ENCODE results near the gene ARNT2. TPM values are rescaled to one million over a fixed set of nuclear protein-coding genes. Genes with fewer than 3 reads are reported as not detected.

Gene ARNT2
- polyA plus RNA-seq, 2 of the 4 experiments (the other 2 are of a cell fraction): 8.9 to 17.0 TPM

- FAIRE-seq (no peak), DNase-seq (ENCODE audit: low read depth in 1 of 2, low spot score in 1 of 2) (no peak), ATAC-seq (peak in 1 of 2 experiments; percentile 12; a peak in 3 of 6 replicates)
- Histone ChIP-seq H3K4me1 (peaks cover 61% of the 10 kb centered on the region), H3K27ac (peak overlapping the region; percentile 35 to 36; a peak in 5 of 6 replicates), H3K4me2 (peak overlapping the region; percentile 55), H3K9me3 (no peaks in the 10 kb centered on the region), H3K4me3 (no peak overlapping the region)
- 46% methylated on average over 7 of the region's 7 CpGs for WGBS (ENCODE audit: missing lambda C conversion rate)
- POLR2A ChIA-PET: no interaction called here
- no peak for TF ChIP-seq MAFK (IDR thresholded peaks at IDR 0.05; ENCODE audit: partially characterized antibody)
- TF ChIP-seq TP53 (CRISPR knock-in tag; IDR thresholded peaks at IDR 0.05): no peak
- no peak for TF ChIP-seq EP300 (IDR thresholded peaks at IDR 0.05)
- no peak for TF ChIP-seq RARB (CRISPR knock-in tag; IDR thresholded peaks at IDR 0.05)
- TF ChIP-seq ZSCAN20 (CRISPR knock-in tag; IDR thresholded peaks at IDR 0.05): no peak
- TF ChIP-seq, protein P1, sequence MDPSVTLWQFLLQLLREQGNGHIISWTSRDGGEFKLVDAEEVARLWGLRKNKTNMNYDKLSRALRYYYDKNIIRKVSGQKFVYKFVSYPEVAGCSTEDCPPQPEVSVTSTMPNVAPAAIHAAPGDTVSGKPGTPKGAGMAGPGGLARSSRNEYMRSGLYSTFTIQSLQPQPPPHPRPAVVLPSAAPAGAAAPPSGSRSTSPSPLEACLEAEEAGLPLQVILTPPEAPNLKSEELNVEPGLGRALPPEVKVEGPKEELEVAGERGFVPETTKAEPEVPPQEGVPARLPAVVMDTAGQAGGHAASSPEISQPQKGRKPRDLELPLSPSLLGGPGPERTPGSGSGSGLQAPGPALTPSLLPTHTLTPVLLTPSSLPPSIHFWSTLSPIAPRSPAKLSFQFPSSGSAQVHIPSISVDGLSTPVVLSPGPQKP (IDR thresholded peaks at IDR 0.05; ENCODE audit: low read depth, low read length): no peak
- TF ChIP-seq HES2 (IDR thresholded peaks at IDR 0.05): no peak
- no peak for TF ChIP-seq HOXB5 (CRISPR knock-in tag; IDR thresholded peaks at IDR 0.05)
- TF ChIP-seq BHLHE40 (IDR thresholded peaks at IDR 0.05; ENCODE audit: low read depth, low read length): no peak
- no peak for TF ChIP-seq RCOR1 (IDR thresholded peaks at IDR 0.05; ENCODE audit: low read depth, low read length)
- no peak for TF ChIP-seq HOXB13 (CRISPR knock-in tag; IDR thresholded peaks at IDR 0.05; ENCODE audit: low read depth)
- TF ChIP-seq GATA3 (IDR thresholded peaks at IDR 0.05; ENCODE audit: borderline replicate concordance): no peak
- TF ChIP-seq NPAS2 (CRISPR knock-in tag; IDR thresholded peaks at IDR 0.05; ENCODE audit: borderline replicate concordance): no peak
- TF ChIP-seq CBX2 (IDR thresholded peaks at IDR 0.05; ENCODE audit: borderline replicate concordance, low read depth): no peak
- TF ChIP-seq FOSL2 (IDR thresholded peaks at IDR 0.05): no peak
- TF ChIP-seq FOSL2 (CRISPR knock-in tag; IDR thresholded peaks at IDR 0.05): no peak
- no peak for TF ChIP-seq FOSB (CRISPR knock-in tag; IDR thresholded peaks at IDR 0.05)
- TF ChIP-seq, protein P2, sequence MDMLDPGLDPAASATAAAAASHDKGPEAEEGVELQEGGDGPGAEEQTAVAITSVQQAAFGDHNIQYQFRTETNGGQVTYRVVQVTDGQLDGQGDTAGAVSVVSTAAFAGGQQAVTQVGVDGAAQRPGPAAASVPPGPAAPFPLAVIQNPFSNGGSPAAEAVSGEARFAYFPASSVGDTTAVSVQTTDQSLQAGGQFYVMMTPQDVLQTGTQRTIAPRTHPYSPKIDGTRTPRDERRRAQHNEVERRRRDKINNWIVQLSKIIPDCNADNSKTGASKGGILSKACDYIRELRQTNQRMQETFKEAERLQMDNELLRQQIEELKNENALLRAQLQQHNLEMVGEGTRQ (IDR thresholded peaks at IDR 0.05): no peak
- no peak for TF ChIP-seq RNF2 (IDR thresholded peaks at IDR 0.05; ENCODE audit: borderline replicate concordance, low read depth)
- no peak for TF ChIP-seq CEBPB (IDR thresholded peaks at IDR 0.05)
- CTCF ChIA-PET: interaction anchor here (1.3 to 1.5 kb wide), 4 partner anchors 17 to 195 kb away, joined by 3 to 7 read pairs (median 4); partner anchors contain the start of gene CEMIP
Observed at GRCh38 chr15:80584561-80584964, 180.4 kb downstream of the ARNT2 start.

DNA sequence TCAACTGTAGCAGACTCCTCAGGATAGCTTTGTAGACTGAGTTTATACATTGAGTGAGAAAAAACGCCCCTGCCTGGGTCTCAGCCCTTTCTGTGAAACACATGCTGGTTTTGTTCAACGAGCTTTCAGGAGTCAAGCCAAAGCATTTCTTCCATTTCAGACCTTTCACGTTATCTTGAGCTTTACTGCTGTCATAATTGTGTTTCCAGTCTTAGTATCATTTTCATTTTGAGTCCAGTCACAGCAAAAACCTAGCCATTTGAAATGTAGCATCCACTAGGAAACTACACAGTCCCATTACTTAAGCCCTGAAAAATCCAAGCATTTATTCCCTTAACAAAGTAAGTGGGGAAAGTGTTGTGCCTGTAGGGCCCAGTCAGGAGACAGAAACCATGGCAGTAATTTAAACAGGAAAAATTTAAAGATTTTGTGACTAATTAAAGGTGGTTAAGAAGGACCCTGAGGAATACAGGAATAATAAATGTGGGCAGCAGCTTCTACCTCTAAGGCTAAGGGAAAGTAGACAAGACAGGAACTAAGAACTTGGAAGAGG lies 180.9 kb downstream of the ARNT2 start:
- CTCF ChIA-PET: interaction anchor here (1.0 to 1.5 kb wide), 5 partner anchors 17 to 194 kb away, joined by 3 to 7 read pairs (median 3); partner anchors contain the start of gene CEMIP
- peak overlapping the region; percentile 35 to 36; a peak in 5 of 6 replicates for H3K27ac ChIP-seq

More for the DNA sequence above, 180.9 kb downstream of the ARNT2 start:
- TF ChIP-seq, protein P3, sequence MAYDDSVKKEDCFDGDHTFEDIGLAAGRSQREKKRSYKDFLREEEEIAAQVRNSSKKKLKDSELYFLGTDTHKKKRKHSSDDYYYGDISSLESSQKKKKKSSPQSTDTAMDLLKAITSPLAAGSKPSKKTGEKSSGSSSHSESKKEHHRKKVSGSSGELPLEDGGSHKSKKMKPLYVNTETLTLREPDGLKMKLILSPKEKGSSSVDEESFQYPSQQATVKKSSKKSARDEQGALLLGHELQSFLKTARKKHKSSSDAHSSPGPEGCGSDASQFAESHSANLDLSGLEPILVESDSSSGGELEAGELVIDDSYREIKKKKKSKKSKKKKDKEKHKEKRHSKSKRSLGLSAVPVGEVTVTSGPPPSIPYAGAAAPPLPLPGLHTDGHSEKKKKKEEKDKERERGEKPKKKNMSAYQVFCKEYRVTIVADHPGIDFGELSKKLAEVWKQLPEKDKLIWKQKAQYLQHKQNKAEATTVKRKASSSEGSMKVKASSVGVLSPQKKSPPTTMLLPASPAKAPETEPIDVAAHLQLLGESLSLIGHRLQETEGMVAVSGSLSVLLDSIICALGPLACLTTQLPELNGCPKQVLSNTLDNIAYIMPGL (CRISPR knock-in tag; IDR thresholded peaks at IDR 0.05; ENCODE audit: borderline replicate concordance): no peak
- TF ChIP-seq JUNB (IDR thresholded peaks at IDR 0.05) (no peak), TFCP2L1 (CRISPR knock-in tag; IDR thresholded peaks at IDR 0.05) (no peak), CBX2 (IDR thresholded peaks at IDR 0.05; ENCODE audit: borderline replicate concordance, low read depth) (no peak), ATOH8 (CRISPR knock-in tag; IDR thresholded peaks at IDR 0.05; ENCODE audit: low read depth) (no peak), ZSCAN20 (CRISPR knock-in tag; IDR thresholded peaks at IDR 0.05) (no peak), HOXA7 (CRISPR knock-in tag; IDR thresholded peaks at IDR 0.05) (no peak)
- Histone ChIP-seq H3K4me2 (peak overlapping the region; percentile 55), H3K4me3 (no peak overlapping the region), H3K9me3 (no peaks in the 10 kb centered on the region), H3K4me1 (peaks cover 57% of the 10 kb centered on the region)
- POLR2A ChIA-PET: no interaction called here
- DNase-seq (ENCODE audit: low read depth in 1 of 2, low spot score in 1 of 2) (no peak), ATAC-seq (no peak), FAIRE-seq (peak; percentile 59)
- 77% methylated on average over 3 of the region's 3 CpGs for WGBS (ENCODE audit: missing lambda C conversion rate)

All from A549 (cell line).